ENCODE data around the gene LRRC25. TPM values are rescaled to one million over a fixed set of nuclear protein-coding genes. Genes with fewer than 3 reads are reported as not detected.
"Not testable (repeated sequence)": the region's sequence is repeated elsewhere in the genome, so short reads cannot be mapped to it uniquely, and the experiment has no call there.

Gene LRRC25
- total RNA-seq, 1 donor from 2014 or later: not detected

DNA sequence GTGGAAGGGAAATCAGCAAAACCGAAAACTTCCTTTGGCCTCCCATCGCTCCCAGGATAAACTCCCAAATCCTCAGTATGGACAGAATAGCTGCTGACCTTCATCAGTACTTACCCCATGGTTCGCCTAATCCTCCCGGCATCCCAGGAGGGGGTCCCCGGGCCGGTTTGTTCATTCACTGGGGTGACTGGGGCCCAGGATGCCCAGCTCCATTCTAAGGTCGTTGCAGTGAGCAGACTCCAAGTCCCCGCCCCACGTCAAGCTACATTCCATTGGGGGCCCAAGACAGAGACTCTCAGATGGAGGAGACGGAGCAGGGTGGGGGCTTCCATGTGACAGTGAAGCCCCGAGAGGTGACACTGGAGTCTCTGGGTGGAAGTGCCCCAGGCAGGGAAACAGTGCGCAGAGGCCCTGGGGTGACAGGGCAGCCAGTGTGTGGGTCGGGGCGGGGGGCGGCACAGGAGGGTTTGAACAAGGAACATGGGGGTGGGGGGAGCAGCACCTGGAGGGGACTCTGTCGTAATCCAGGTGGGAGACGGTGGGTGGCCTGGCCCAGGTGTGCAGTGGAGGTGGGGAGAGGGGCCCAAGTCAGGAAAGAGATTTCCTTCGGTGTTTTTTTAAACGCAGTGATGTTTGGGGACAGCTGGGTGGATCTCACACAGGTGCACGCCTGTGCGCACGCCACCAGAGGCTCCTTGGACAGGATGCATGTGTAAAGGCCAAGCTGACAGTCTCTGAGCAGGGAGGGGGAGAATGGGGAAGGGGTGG, 26.9 kb upstream of the LRRC25 start:
- DNase-seq: no peak

DNA sequence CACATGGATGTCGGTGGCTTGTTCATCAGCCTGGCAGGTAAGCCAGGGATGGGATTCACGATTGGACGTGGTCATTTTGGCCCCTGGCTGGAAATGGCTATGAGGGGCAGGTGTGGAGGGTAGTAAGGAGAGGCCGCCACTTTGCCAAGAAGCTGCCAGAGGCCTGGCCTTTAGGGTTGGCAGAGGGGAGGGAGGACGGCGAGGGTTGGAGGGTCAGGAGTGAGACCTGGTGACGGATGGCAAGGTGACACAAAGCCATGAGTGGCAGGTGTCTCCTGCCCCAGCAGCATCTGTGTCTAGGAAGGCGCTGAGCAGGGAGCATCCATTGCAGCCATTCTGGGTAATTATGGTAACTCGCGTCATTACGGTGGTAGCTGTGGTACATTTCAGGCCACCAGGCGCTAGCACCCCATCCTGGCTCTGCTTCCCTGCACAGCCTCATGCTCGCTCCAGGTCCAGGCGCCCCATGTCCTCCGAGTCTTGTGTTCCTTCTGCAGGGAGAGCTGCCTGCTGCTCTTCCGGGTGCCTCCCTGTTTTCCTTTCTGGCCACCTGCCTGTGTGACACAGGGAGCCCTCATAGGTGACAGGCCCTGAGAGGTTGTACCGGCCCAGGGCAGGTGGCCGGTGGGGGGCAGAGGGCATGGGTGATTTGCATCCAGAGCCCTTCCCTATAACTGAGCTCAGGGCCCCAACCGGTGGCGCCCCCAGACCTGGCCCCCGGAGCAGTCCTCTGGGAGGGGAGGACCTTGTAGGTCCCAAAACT, 26.0 kb upstream of the LRRC25 start:
- no peak for DNase-seq

DNA sequence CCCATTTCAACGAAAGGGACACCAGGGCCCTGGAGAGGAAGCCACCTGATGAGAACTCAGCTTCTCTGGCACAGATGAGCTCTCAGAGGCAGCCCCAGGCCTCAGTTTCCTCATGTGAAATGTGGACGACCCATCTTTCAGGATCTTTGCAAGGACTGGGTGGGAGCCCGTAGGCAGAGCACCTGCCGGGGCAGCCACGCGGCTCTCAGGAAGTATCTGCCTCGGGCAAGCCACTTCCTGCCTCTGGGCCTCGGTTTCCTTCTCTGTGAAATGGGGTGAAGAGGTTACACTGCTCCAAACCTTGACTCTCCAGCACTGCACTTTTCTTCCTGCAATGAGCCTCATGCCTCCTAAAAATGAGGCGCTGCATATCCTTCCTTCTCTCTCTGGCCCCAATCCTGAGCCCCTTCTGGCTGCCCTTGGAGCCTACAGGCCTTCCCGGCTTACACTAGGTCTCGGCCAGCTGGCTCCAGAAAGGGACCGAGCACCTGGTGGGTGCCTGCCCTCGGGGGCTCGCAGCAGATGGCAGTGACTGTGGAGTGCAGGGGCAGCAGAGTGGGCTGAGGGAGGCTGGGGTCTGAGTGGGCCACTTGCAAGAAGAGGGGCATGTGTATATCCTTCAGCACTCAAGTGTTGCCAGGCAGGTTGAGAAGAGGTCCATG, 25.2 kb upstream of the LRRC25 start:
- DNase-seq: no peak

- no peak for DNase-seq
Observed at GRCh38 chr19:18421371-18421959, 24.0 kb upstream of the LRRC25 start.

GRCh38 chr19:18420930-18421329, 23.5 kb upstream of the LRRC25 start:
- DNase-seq: no peak

DNA sequence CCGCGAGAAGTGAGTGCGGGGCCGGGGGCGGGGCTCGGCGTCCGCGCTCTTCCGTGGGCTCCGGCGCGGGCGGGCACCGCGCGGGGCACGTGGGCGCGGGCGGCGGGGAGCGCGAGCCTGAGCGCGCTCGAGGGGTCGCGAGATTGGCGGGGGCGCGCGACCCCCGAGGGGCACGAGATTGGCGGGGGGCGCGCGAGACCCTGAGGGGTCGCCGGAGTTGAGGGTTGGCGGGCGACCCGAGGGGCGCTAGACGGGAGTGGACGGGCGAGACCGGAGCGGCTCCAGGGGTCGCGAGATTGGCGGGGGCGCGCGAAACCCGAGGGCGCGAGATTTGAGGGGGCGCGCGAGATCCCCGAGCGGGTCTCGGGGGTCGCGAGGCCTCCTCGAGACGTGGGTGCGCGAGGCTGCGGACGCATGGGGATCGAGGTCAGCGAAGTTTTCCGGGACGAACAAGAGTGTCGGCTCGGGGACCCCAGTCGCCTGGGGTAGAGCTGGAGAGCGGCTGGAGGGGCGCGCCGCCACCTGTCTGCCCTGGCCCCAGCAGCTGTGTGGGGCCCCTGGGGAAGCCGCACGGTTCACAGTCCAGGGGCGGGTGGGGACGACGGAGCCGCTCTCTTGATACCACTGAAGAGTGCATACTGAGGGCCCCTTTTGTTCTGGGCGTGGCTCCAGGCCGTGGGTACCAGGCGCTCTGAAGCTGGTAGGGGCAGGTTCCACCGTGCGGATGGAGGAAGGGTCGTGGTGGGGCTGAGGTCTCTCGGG, 22.5 kb upstream of the LRRC25 start:
- peak; percentile 54 for DNase-seq

GRCh38 chr19:18419195-18419698, 21.8 kb upstream of the LRRC25 start, which contains the start of gene SSBP4:
Gene SSBP4, plus strand, starts transcription at chr19:18419398. Its CDS starts 251 bp downstream, at chr19:18419649.
- peak; percentile 89 for DNase-seq

DNA sequence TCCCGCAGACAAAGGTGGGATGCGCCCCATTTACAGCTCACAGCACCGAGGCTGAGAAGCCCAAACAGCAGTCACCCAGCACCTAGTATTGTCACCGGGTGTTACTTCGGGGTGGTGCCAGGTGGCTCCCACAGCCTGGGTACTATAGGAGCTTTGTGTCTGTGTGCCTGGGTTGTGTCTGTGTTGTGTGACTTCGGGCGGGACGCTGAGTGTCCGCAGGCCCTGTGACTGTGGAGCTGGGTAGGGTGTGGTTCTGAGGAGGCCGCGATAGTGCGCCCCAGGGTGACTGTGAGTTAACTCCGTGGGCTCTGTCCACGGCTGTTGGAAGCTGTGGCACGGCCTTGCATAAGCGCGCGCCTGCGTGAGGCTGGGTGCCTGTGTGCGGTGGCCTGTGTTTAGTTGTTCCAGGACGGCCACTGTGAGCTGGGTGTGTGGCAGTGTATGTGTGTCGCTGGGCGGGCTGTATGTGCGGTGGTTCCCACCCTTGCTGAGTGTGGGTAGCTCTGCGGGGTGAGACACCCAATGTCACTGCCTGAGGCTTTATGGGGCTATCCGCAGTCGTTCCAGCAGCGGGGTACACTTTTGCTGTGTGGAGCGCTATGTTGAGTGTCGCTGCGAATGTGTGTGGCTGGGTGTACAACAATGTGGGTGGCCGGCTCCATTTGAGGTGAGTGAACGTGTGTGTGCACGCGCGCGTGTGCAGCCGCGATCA, 21.2 kb upstream of the LRRC25 start:
- DNase-seq: no peak

GRCh38 chr19:18418029-18418482, 20.6 kb upstream of the LRRC25 start:
- no peak for DNase-seq

DNA sequence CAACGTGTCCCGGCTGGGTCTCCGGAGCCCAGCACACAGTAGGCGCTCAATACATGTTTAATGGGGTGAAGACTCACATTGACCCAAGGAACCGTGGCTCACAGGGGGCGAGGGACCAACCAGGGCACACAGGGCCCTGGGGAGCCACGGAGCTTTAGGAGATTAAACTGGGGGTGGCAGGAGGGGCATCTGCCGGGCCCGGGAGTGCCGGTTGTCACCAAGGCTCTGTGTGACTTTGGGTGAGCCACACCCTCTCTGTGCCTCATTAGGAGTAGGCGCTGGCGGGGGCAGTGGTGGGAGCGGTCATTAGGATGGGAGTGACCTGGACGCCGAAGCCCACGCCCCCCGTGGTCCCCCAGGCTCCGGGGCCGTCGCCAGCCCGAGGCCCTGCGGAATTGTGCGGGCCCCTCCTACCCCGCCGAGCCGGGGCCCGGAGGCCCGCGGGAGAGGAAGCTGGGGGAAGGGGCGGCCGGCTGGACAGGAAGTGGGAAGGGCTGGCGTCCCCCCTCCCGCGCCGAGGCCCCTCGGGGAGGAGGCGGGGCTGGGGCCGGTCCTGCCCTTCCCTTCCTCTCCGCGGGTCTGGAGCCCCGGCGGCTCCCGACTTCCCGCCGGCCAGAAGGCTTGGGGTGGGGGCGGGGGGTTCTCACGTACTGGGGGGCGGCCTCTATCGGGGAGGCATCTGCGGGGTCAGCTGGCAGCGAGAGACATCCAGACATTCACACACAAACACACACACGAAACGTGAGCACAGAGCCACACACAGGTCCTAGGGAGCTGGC, 20.0 kb upstream of the LRRC25 start:
- peak; percentile 87 for DNase-seq

DNA sequence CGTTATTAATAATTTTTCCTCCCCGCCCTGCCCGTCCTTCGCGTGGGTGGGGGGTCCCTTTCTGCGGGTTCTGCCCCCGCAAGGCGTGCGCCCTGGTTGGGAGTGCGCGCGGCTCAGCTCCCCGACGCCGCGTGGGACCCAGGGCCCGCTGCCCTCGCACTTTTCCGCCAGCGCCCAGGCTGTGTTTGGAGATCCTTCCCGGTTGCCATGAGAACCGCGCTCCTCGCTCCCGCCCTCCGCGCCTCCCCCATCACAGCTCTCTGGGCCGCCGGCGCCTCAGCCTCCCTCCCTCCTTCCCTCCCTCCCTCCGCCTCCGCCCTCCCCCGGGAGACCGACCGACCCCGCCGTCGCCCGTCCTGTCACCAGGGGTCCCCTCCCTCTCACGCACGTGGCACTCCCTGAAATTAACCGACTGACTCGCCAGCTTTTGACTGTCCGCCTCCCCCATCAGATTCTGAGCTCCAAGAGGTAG, 19.4 kb upstream of the LRRC25 start:
- DNase-seq: peak; percentile 91

- DNase-seq: peak; percentile 85
Observed at GRCh38 chr19:18415178-18415867, 17.9 kb upstream of the LRRC25 start.

DNA sequence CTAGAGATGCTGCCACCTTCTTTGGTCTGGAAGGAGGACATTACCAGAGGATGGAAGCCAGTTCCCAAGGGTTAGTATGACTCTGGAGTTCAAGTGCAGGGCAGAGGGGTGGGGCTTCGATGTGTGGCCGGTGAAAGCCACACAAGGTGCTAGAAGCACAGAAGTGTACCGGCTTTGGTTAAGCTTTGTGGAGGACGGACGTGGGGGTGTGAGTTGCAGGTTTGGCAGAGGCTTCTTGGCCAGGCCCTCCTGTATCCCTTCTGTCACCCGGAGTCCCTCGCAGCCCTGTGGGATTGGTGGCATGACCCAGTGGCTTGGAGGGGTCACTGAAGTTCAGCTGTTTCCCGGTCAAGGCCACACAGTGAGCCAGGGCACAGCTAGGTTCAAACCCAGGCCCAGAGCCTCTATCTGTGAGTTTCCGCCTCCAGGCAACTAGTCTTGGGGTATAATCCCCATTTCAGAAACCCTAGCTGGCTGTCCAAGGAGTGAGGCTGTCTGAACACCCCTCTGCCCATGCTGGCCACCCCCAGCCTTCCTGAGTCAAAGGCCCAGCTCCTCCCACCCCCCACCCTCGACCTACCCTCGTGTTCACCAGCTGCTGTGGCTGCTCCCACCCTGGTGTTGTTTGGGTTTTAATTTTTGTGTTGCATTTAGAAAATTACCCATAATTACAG, 17.2 kb upstream of the LRRC25 start:
- DNase-seq: no peak

DNA sequence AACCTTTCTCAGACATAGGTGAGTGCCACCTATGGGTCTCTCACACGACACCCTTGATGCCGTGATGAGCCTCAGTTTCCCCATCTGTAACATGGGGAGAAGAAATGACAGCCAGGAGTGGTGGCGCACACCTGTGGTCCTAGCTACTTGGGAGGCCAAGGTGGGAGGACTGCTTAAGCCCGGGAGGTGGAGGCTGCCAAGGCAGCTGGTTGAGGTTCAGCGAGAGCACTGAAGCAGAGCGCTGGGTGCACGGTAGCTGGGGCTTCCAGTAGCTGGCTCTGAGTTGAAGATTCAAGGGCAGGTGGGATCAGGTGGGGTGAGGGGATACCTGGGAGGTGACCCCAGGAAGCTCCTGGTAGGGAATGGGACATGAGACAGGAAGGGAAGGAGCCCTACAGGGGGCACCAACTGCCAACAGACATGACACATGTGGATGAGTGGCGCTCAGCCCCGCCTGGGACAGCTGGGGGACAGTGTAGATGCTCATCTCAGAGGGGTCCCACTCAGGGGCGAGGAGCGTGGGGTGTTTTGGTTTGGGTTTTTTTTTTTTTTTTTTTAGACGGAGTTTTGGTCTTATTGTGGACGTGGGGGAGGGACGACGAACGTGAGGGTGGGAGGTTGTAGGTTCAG, 15.3 kb upstream of the LRRC25 start:
- DNase-seq: no peak

DNA sequence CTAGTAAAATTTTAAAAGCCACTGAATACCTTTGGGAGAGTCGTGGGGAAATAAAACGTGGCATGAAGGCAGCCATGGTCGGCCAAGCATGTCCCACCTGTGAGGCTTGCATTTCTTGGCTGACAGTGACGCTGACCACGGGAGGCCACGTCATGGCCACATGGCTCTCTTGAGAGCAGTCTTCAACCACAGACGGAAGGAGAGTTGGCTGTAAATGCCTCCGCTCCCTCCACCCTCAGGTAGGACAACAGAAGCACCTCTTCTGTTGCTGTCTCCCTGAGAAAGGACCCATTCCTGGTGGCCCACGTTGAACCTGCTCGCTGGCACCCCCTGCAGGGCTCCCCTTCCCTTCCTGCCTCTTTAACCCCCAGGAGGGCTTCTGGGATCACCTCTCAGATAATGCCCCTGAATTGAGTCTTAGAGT, 10.6 kb upstream of the LRRC25 start:
- DNase-seq: peak; percentile 64

DNA sequence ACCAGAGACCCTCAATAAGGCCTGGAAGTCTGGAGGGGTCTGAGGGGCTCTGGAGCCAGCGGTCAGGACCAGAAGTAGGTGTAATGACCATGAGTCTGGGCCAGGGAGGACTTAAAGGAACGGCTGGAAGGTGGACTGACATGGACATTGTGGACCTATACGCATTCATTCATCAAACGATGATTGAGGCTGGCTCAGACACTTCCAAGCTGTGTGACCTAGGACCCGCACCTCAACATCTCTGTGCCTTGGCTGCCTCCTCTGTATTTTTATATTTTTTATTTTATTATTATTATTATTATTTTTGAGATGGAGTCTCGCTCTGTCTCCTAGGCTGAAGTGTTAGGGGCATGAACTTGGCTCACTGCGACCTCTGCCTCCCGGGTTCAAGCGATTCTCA, 9.3 kb upstream of the LRRC25 start:
- no peak for DNase-seq

DNA sequence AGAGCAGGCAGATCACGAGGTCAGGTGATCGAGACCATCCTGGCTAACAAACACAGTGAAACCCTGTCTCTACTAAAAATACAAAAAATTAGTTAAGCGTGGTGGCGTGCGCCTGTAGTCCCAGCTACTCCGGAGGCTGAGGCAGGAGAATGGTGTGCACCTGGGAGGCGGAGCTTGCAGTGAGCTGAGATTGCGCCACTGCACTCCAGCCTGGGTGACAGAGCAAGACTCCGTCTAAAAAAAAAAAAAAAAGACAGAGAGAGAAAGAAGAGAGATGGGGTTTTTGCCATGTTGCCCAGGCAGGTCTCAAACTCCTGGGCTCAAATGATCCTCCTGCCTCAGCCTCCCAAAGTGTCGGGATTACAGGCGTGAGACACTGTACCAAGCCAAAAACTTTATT, 8.3 kb upstream of the LRRC25 start:
- DNase-seq: not testable (repeated sequence)

GRCh38 chr19:18402455-18403248, 5.2 kb upstream of the LRRC25 start:
- not testable (repeated sequence) for DNase-seq

Measured in dermis blood vessel endothelial cell (primary cell).